GM19099 (cell line): ENCODE measurements around the gene USP11.

ENCODE experiments used
- POLR2A ChIP-seq: IDR thresholded peaks from 3 replicates; pipeline ENCODE4 v1.6.1; 2011; ENCODE audit warnings: low read depth; ENCODE audit not compliant: insufficient read length; ENCODE audit errors: extremely low read depth

USP11 gene

DNA sequence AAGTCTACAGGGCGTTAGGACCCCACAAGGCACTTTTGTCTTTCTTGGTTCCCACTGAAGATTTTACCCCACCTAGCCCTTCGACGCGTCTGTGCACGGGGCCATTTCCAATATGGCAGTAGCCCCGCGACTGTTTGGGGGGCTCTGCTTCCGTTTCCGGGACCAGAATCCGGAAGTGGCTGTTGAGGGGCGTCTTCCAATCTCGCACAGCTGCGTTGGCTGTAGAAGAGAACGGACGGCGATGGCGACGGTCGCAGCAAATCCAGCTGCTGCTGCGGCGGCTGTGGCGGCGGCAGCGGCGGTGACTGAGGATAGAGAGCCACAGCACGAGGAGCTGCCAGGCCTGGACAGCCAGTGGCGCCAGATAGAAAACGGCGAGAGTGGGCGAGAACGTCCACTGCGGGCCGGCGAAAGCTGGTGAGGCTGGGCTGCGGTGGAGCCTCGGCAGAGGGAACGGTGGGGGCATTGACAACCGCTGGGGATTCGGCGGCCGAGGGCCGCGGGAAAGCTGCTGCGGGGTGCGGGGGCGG, at the start of gene USP11:
USP11 (plus strand) TSS at position 207 of the 530 bp plus-strand sequence; CDS start at position 242, 35 bp downstream.
- peak; percentile 80 for TF ChIP-seq POLR2A

DNA sequence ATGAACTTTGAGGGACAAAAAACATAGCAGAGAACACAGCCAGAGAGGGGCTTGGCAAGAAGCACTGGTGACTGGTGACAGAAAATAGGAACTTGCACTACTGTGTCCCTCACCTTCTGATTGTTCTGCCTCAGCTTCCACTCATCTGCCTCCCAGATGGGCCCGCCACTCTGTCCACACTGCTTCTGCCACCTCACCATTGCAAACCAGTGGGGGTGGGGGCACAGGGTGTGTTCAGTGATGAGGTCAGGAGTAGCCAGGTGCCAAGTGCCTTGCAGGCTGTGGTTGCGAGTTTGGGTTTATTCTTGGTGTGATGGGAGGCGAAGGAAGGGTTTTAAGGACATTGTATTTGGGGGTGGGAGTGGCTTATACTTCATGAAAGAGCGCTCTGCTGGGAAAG, 48.3 kb upstream of the USP11 start:
- no peak for TF ChIP-seq POLR2A

DNA sequence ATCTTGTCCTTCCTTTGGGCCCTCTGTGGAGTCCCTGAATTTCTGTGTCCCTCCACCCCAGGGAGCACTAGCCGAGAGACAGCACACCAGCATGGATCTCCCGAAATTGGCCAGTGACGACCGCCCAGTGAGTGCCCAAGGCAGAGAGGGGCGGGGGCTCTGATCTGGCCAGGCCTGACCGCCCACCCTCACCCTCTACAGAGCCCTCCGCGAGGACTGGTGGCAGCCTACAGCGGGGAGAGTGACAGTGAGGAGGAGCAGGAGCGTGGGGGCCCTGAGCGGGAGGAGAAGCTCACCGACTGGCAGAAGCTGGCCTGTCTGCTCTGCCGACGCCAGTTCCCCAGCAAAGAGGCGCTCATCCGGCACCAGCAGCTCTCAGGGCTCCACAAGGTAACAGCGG, 47.6 kb upstream of the USP11 start:
- TF ChIP-seq POLR2A = no peak

DNA sequence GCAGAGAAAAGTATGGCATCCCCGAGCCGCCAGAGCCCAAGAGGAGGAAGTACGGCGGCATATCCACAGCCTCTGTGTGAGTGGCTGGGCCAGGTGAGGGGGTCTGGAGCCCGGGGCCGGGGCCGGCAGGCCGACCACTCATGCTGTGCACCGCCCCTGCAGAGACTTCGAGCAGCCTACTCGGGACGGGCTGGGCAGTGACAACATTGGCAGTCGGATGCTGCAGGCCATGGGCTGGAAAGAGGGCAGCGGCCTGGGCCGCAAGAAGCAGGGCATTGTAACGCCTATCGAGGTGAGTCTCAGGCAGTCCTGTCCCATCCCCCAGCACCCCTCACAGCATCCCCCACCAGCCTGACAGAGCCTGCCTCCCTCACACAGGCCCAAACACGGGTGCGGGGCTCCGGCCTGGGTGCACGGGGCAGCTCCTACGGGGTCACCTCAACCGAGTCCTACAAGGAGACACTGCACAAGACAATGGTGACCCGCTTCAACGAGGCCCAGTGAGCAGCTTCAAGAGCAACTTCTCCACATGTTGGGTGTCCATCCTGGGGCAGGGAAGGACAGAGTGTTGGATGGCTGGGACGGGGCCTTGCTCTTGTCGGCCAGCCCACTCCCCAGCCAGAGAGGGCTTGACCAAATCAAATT, 46.6 kb upstream of the USP11 start:
- no peak for TF ChIP-seq POLR2A

DNA sequence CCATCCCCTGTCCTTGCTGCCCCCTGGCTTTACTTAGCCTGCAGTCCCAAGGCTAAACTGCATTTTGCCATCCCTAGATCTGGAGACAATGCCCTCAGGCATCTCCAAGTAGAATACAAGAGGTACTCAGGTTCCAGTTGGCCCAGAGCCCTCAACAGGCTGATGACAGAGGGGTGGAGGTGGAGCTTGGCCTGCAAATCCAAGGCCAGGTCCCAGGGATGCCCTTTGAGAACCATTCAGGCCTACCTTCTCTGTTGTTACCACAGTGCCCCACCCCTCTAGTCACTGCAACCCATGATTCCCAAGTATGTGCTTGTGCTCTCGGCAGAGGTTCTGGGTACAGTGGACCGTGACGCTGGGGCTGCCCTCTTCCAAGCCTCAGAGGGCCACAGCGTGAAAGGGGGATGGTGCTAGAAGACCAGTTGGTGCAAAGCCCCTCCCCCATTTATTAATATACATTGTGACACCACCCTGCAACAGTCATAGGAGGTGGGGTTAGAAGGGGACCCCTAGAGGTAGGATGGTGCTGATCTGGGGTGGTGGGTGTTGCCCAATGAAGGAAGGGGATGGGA, 45.6 kb upstream of the USP11 start:
- no peak for TF ChIP-seq POLR2A

DNA sequence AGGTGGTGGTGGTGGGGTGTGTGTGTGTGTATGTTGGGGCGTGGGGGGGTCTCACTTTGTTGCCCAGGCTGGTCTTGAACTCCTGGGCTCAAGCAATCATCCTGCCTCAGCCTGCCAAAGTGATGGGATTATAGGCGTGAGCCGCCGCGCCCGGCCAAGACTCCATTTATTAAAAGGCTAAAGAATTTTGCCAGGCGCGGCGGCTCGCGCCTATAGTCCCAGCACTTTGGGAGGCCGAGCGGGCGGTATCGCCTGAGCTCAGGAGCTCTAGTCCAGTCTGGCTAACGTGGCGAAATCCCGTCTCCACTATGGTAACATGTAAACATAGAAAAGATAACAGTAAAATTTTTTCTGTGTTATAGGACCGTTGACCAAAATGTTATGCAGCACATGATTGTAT, 42.9 kb upstream of the USP11 start:
- no peak for TF ChIP-seq POLR2A

DNA sequence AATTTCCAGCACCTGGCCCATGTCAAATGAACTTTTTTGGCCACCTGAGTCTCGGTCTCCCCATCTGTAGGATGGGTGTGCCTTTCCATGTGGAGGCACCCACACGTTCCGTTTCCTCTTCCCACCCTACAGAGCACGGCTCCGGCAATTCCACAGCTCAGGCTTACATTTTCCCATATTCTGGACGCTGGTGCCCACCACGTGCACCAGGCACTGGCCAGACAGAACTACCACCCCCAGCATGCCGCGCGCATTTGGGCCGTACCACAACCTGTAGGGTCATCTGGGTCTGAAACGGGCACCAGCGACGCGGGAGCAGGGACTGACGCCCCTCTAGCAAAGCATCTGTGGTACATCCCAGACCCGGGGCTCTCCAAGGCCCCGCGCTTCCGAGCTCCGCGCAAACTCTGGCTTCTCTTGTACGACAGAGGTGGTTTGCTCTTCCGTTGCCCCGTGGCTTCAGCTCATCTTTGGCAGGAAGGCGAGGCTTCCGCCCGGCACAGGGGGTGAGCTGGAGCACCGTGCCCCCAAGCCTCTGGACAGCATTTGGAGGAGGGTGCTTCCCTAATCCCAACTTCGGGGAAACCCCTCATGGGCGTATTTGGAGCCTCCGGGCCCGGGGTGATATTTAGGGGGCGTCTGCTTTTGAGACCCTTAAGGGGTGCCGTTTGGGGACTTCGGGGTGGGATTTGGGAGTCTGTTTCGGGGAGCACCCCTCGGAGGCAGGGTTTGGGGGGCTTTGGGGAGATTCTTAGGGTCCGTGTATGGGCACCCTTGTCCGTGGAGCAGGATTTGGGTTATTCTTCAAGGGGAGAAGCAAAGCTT, 42.2 kb upstream of the USP11 start:
- TF ChIP-seq POLR2A = peak; percentile 82

DNA sequence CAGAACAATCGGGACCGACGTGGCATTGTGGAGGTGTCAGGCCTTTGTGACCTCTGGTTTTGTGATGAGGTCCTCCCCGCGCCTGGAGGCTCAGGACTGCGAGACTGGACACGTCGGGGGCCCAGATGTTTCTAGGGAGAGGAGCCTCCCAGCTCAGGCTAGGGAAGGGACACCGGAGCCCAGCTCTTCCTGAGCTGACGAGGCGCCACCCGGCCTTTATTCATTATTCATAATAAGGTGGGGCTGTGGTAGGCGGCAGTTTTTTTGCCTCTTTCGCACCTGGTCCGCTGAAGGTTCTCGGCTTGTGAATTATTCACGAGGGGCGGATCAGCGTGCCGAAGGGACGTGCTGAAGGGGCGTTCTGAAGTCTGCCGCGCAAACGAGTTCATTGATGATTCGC, 41.5 kb upstream of the USP11 start:
- TF ChIP-seq POLR2A = peak; percentile 39

DNA sequence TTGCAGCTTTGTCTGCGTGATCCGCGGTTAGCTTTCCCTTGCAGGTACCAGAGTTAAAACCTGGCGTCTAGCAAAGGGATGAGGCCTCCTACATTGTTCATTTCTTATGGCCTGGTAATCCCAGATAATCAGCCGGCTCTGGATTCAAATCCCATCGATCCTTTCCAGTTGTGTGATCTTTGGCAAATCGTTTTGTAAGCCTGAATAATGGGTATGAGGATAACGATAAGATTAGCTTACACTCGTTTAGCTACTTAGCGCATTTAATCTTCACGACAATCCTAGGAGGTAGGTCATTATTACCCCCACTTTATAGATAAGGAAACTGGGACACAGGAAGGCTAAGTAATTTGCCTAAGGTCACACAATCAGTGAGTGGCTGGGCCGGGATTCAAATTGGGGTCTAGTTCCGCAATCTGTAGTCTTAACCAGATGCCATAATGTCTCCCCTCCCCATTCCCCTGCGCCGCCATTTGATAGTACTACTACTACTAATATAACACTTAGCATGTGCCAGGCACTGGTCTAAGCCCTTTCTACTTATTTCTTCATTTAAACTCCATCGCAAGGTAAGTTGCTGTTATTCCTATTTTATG, 40.9 kb upstream of the USP11 start:
- TF ChIP-seq POLR2A = no peak

DNA sequence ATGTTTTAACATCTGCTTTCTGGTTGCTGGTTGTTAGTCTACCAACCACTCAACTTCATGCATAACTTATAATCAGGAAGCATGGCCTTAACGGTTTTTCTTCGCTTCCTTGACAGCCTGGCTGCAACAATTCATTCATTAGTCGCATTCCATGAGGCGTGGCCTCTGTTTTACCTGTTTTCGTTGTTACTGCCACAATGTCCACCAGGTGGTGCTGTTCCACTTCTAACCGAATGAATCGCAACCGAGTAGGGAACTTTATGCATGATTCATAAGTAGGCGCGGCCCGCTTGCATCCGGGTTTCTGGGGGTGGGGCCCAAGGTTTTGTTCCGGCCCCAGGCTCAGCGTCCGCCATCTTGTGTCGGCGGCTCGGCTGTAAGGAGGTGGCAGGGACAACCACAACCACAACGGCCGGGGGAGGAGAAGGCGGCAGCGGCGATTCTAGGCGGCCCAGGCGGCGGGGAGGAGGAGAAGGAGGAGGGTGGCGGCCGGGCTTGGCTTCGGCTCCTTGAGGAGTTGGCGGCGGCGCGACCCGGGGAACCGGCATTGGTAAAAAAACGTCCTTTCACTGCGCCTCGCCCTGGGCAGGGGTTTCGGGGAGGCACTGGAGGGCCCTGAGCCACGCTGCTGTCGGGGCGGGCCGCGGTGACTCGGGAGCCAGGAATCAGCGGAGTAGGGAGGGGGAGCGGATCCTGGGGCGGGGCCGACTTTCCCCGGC, 39.2 kb upstream of the USP11 start, which contains the start of gene UBA1:
UBA1 (plus strand) TSS at position 355 of the 719 bp plus-strand sequence. CDS start 4,974 bp downstream, outside the sequence.
- peak; percentile 95 for TF ChIP-seq POLR2A

DNA sequence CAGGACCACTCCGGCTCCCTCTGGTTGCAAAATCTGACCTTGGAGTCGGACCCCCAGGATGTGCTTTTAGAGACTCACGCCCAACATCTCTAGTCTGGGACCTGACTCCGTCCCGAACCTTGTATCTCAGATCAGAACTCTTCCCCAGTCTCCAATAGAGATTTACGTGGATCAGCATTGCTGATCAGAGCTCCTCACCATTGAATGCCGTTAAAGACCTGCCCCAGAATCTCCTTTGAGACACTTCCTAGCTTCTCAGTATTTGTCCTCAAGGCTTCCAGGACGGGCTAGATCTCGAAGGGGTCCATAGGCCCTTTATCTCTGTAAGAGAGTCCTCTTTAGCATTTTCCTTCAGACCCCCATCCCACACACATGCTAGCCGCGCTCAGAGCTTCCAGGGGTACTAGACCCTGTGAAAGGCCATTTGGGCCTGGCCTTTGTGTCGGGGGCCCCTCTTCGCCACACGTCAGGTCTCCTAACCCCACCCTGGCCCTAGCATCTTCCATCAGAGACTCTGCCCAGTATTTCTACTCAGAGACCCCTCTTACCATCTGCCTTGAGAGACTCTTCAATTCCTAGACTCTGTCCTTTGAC, 38.5 kb upstream of the USP11 start:
- no peak for TF ChIP-seq POLR2A

DNA sequence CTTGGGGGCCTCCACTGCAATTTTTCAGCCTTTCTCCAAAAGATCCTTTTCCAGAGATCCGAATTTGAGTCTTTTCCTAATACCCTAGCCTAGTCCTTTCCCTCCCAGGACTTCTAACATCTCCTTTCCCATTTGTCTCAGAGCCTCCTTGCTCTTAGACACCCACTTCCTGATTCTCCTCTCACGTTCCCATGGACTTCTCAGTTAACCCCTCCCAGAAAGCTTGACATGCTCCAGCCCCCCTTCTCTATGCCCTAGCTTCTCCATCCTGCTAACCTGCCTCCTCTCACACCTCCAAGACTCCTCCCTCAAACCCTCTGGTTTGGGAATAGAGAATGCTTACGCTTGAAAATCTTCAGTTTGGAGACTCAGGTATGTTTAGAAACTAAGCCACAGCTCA, 36.7 kb upstream of the USP11 start:
- TF ChIP-seq POLR2A = peak; percentile 9

DNA sequence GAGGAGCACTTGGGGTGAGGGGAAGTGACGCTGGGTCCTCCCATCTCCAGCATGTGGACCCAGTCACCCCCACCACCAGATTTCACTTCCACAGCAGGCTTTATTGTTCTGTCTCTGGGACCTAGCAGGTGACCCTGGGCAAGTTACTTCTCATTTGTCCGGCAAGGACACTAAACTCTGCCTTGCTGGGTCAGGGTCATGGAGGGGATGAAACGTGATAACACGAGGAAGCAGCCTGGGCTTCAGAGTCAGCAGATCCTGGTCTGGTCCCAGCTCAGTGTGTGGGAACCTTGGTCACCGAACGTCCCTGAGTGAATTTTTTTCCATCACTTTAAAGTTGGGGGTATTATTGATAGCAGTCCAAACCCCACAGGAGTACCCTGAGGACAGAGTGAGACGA, 35.3 kb upstream of the USP11 start:
- no peak for TF ChIP-seq POLR2A

DNA sequence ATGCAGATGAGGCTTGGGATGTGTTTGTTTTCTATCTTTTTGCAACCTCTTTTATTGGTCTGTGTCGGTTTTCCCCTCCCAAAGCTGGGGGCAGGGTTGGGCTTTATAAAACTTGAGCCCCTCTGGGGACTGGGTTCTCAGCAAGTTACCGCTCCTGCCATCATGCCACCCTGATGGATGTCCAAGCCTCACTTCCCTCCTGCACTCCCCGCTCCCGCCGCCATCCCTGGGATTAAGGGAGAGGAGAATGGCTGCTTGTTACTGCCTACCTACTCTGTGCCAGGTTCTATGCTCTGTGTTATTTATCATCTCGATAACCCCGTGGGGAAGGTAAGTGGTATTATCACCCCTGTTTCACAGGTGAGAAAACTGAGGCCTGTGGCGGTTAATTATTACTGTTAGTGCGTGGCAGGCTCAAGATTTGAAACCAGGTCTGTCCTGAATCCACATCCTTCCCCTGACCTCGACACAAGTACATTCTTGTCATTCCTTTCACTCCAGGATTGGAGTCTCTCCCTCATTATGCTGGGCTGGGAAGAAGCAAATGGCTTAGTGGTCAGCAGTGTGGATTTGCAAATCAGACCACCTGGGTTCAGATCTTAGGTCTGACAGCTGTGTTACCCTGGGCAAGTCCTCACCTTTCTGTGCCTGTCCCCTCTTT, 34.7 kb upstream of the USP11 start:
- TF ChIP-seq POLR2A = no peak
